Stimulated activated CD4-positive, alpha-beta T cell treated with anti-CD3 and anti-CD28 coated beads, Interleukin-1b, Interleukin-23, amount 100 ng/mL, for 24 hours (primary cell): Measurements from ENCODE around the gene WDFY2.

Experiments
- DNase-seq, 4 experiments: peaks; one replicate each; pipeline ENCODE4 v3.0.0-alpha.2; 2020; ENCODE audit warnings: low read depth in 4 of 4, low spot score in 1 of 4

The WDFY2 gene

DNA sequence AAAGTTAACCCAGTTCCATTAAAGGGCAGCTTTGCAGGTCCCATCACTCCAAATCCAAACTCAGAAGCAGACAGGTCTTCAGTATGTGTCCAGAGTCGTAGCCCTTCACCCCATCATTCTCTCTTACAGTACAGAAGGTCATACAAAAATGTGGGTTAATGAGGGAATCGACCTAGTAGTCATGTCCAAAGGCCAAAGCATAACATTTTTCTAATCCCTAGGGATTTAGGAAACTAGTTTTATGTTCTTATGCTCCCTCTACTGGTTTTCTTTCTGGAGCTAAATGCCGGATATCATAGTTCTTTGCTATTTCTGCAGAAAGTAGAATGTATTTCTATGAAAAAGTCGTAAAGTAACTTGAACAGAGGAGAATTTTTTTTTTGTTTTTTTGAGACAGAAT, 147.5 kb downstream of the WDFY2 start:
- DNase-seq = no peak

GRCh38 chr13:51733374-51734298, 149.4 kb downstream of the WDFY2 start:
- no peak for DNase-seq

- no peak for DNase-seq
Measured at GRCh38 chr13:51734786-51735185, 150.5 kb downstream of the WDFY2 start.

GRCh38 chr13:51737609-51738008, 153.3 kb downstream of the WDFY2 start:
- no peak for DNase-seq

- no peak for DNase-seq
Measured at GRCh38 chr13:51738226-51738905, 154.1 kb downstream of the WDFY2 start.

- DNase-seq = no peak
Measured at GRCh38 chr13:51739027-51739764, 154.9 kb downstream of the WDFY2 start.

DNA sequence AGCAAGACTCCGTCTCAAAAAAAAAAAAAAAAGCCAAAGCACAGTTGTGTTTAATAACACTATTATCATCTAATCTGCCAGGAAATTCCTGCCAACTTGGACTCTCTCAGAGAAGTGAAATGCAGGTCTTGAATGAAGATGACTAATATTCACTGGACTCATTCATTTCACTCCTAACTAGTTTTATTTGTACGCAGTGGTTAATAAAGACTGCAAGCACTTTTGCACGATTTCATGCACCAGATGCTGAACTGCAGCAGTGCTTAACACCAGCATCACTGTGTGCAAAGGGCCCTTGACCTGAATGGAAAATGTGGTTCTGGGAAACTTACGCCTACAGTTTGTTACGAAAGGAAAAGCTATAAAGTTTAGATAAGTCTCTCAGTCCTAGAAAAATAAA, 156.4 kb downstream of the WDFY2 start:
- DNase-seq = no peak

GRCh38 chr13:51742031-51742430, 157.8 kb downstream of the WDFY2 start:
- DNase-seq = no peak

DNA sequence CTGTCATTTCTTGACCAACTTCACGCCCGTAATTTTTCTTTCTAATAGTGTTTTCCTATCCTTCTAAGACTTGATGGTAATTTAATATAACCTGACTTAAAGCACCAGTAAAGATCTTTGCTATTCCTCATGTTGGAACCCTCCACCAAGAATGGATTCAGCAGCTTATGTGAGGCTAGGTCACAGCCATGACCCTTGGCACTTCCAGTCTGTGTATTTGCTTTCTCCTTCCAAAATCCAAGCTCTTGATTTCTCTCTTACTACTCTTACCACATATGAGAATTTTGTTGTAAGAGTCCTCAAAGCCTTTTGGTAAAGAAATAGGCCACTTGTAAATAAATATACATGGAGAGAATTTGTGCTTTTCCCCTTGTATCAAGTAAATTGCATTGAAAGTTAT, 158.3 kb downstream of the WDFY2 start:
- DNase-seq = no peak

- DNase-seq = no peak
Measured at GRCh38 chr13:51745243-51745642, 161.0 kb downstream of the WDFY2 start.

DNA sequence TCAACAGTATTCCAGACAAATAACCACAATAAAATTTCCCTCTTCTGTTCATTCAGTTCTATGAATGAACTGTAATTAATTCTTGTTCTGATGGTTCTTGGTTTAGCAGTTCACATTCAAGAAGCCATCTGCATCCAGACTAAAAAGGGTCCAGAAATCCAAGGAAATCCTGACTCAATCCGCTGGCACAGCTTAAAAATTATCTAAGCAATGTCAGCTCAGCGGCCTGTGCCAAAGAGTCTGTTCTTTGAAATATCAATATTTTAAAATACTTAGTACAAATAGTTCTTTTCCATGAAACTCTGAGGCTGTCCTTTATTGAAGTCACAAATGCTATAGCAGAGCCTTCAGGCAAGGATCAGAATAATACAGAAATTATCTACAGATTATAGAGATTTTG, 162.5 kb downstream of the WDFY2 start:
- no peak for DNase-seq

DNA sequence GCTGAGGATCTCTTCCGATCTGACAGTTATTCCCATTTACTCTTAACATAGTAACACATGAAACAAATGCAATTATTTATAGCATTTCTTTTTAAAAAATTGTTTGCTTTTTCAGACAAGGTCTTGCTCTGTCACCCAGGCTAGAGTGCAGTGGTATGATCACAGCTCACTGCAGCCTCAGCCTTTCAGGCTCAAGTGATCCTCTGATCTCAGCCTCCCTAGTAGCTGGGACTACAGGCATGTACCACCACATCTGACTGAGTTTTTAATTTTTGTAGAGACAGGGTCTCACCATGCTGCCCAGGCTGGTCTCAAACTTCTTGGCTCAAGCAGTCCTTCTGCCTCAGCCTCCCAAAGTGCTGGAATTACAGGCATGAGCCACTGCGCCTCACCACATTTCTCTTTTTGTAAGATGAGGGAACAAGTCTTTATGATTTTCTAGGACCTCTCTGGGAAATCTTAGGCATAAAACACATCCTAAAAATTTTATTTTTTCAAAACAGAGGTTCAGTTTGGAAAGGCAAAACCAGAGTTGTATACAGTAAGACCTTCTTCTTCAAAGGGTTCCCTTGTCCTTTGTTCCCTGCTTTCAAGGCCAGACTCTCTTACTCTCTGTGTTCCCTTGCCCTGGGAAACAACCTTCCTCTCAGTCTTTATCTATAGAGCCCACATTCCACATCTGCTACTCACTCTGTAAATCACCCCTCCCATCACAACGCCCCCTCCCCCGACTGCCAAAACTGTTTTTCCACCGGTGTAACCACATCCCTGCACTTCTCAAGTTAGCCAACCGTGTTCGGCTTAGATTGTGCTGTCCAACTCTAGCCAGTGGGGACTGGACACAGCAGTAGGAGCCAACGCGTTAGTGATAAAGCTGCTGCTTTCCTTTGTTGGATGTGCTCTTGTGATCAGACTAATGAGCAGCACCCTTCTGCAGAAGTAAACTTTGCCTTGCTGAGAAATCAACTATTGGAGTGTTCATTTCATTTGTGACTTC, 163.5 kb downstream of the WDFY2 start:
- no peak for DNase-seq

GRCh38 chr13:51756651-51757050, 172.4 kb downstream of the WDFY2 start:
- DNase-seq = no peak

DNA sequence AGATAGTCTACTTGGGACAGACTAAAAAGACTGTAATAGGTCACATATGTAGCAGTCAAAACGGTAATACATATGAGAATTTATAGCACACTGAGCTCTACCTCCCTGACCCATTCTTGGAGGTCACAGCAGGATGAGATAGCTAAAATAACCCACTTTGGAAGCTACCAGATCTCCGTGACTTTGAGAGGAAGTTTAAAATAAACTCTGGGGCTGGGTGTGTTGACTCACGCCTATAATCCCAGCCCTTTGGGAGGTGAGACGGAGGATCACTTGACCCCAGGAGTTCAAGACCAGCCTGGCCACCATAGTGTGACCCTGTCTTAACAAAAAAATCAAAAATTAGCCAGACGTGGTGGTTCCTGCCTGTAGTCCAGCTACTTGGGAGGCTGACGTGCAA, 174.4 kb downstream of the WDFY2 start:
- DNase-seq = no peak

DNA sequence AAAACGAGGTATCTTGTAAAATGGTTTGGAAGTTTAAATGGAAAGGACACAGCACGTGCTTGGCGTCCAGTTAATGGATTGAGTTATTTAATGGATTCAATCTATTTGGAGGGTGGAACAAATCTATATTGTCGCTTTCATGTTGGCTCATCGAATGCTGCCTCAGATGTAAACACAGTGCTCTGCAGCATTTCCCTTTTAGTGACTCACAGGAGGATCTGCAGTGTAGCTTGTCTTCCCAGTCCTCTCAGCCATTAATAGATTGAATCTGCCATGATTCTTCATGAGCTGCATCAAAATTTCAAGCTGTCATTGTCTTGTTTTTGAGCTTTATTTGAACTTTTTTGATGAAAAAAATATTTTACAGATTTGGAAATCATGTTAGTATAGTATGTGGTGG, 175.0 kb downstream of the WDFY2 start:
- no peak for DNase-seq

DNA sequence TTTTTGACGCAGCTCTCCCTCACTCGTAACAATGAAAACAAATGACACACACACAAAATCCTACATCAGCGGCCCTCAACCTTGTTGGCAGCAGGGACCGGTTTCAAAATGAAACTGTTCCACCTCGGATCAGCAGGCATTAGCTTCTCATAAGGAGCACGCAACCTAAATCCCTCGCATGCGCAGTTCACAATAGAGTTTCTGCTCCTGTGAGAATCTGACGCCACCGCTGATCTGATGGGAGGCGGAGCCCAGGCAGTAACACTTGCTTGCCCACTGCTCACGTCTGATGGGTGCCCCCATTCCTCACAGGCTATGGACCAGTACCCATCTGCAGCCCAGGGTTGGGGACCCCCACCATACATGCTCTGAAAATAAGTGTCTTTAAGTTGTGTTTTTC, 176.3 kb downstream of the WDFY2 start:
- no peak for DNase-seq

- no peak for DNase-seq
Measured at GRCh38 chr13:51761643-51762350, 177.5 kb downstream of the WDFY2 start.

- no peak for DNase-seq
Measured at GRCh38 chr13:51763486-51763885, 179.2 kb downstream of the WDFY2 start.

GRCh38 chr13:51764184-51765141, 180.2 kb downstream of the WDFY2 start:
- DNase-seq = peak; percentile 34 to 62 (median 51)
